Measurements from ENCODE around the gene CRPPA.
"Not testable (repeated sequence)": the region's sequence is repeated elsewhere in the genome, so short reads cannot be mapped to it uniquely, and the experiment has no call there.

Gene CRPPA

GRCh38 chr7:16397501-16398145 lies 23.7 kb downstream of the CRPPA start:
- no peak for DNase-seq (ENCODE audit: low spot score)

- no peak for DNase-seq (ENCODE audit: low spot score)
Observed at GRCh38 chr7:16396766-16397500, 24.4 kb downstream of the CRPPA start.

GRCh38 chr7:16395121-16395520 lies 26.2 kb downstream of the CRPPA start:
- DNase-seq (ENCODE audit: low spot score) = no peak

- no peak for DNase-seq (ENCODE audit: low spot score)
Observed at GRCh38 chr7:16393862-16394422, 27.4 kb downstream of the CRPPA start.

- DNase-seq (ENCODE audit: low spot score) = no peak
Observed at GRCh38 chr7:16392990-16393523, 28.3 kb downstream of the CRPPA start.

- DNase-seq (ENCODE audit: low spot score) = not testable (repeated sequence)
Observed at GRCh38 chr7:16383786-16384185, 37.6 kb downstream of the CRPPA start.

GRCh38 chr7:16383103-16383502 lies 38.2 kb downstream of the CRPPA start:
- not testable (repeated sequence) for DNase-seq (ENCODE audit: low spot score)

Data from NAMALWA (cell line).